ENCODE results near the gene ATXN7L1. TPM values are rescaled to one million over a fixed set of nuclear protein-coding genes. Genes with fewer than 3 reads are reported as not detected.

The ATXN7L1 gene
- total RNA-seq, 1 donor from 2014 or later: 16.2 TPM

- Histone ChIP-seq H3K4me1 (peaks cover 5% of the 10 kb centered on the region), H3K9me3 (no peaks in the 10 kb centered on the region), H3K27me3 (no peaks in the 10 kb centered on the region), H3K4me3 (no peak overlapping the region), H3K36me3 (no peaks in the 10 kb centered on the region), H3K27ac (no peak overlapping the region)
- no peak for DNase-seq (ENCODE audit: extremely low spot score in 2 of 2)
- intact Hi-C loops (cut with DNase I): no loop called here
- no peak for TF ChIP-seq POLR2A (IDR thresholded peaks at IDR 0.05)
- no peak for TF ChIP-seq CTCF (IDR thresholded peaks at IDR 0.05)
- TF ChIP-seq POLR2AphosphoS5 (IDR thresholded peaks at IDR 0.05; ENCODE audit: insufficient read depth in 1 of 2, low read depth in 1 of 2): no peak
Observed at GRCh38 chr7:105894131-105894530, 17.7 kb upstream of the ATXN7L1 start.

GRCh38 chr7:105892387-105892786 lies 16.0 kb upstream of the ATXN7L1 start:
- Histone ChIP-seq H3K9me3 (no peaks in the 10 kb centered on the region), H3K27me3 (no peaks in the 10 kb centered on the region), H3K4me3 (no peak overlapping the region), H3K36me3 (no peaks in the 10 kb centered on the region), H3K4me1 (peaks cover 2% of the 10 kb centered on the region), H3K27ac (no peak overlapping the region)
- intact Hi-C loops (cut with DNase I): no loop called here
- TF ChIP-seq POLR2AphosphoS5 (IDR thresholded peaks at IDR 0.05; ENCODE audit: insufficient read depth in 1 of 2, low read depth in 1 of 2) (no peak), CTCF (IDR thresholded peaks at IDR 0.05) (no peak), POLR2A (IDR thresholded peaks at IDR 0.05) (no peak)
- DNase-seq (ENCODE audit: extremely low spot score in 2 of 2): no peak

- Histone ChIP-seq H3K4me3 (no peak overlapping the region), H3K36me3 (no peaks in the 10 kb centered on the region), H3K27me3 (no peaks in the 10 kb centered on the region), H3K9me3 (no peaks in the 10 kb centered on the region), H3K4me1 (no peaks in the 10 kb centered on the region), H3K27ac (no peak overlapping the region)
- no peak for DNase-seq (ENCODE audit: extremely low spot score in 2 of 2)
- intact Hi-C loops (cut with DNase I): no loop called here
- TF ChIP-seq CTCF (IDR thresholded peaks at IDR 0.05): no peak
- no peak for TF ChIP-seq POLR2AphosphoS5 (IDR thresholded peaks at IDR 0.05; ENCODE audit: insufficient read depth in 1 of 2, low read depth in 1 of 2)
- TF ChIP-seq POLR2A (IDR thresholded peaks at IDR 0.05): no peak
Observed at GRCh38 chr7:105890290-105890997, 14.0 kb upstream of the ATXN7L1 start.

GRCh38 chr7:105887569-105888189 lies 11.3 kb upstream of the ATXN7L1 start:
- DNase-seq (ENCODE audit: extremely low spot score in 2 of 2): no peak
- intact Hi-C loops (cut with DNase I): no loop called here
- H3K9me3 ChIP-seq: no peaks in the 10 kb centered on the region
- no peak overlapping the region for H3K27ac ChIP-seq
- no peak overlapping the region for H3K4me3 ChIP-seq
- H3K36me3 ChIP-seq: no peaks in the 10 kb centered on the region
- no peak for TF ChIP-seq POLR2A (IDR thresholded peaks at IDR 0.05)
- TF ChIP-seq POLR2AphosphoS5 (IDR thresholded peaks at IDR 0.05; ENCODE audit: insufficient read depth in 1 of 2, low read depth in 1 of 2): no peak
- TF ChIP-seq CTCF (IDR thresholded peaks at IDR 0.05): no peak
- H3K27me3 ChIP-seq: no peaks in the 10 kb centered on the region
- no peaks in the 10 kb centered on the region for H3K4me1 ChIP-seq

GRCh38 chr7:105886776-105887175 lies 10.4 kb upstream of the ATXN7L1 start:
- no peaks in the 10 kb centered on the region for H3K27me3 ChIP-seq
- H3K9me3 ChIP-seq: no peaks in the 10 kb centered on the region
- intact Hi-C loops (cut with DNase I): no loop called here
- TF ChIP-seq POLR2A (IDR thresholded peaks at IDR 0.05): no peak
- no peak for TF ChIP-seq CTCF (IDR thresholded peaks at IDR 0.05)
- no peak for TF ChIP-seq POLR2AphosphoS5 (IDR thresholded peaks at IDR 0.05; ENCODE audit: insufficient read depth in 1 of 2, low read depth in 1 of 2)
- H3K4me1 ChIP-seq: no peaks in the 10 kb centered on the region
- H3K27ac ChIP-seq: no peak overlapping the region
- H3K36me3 ChIP-seq: no peaks in the 10 kb centered on the region
- H3K4me3 ChIP-seq: no peak overlapping the region
- no peak for DNase-seq (ENCODE audit: extremely low spot score in 2 of 2)
